K562 (cell line): ENCODE data around the gene C11orf86. TPM values are rescaled to one million over a fixed set of nuclear protein-coding genes. Genes with fewer than 3 reads are reported as not detected.

Source experiments
- ATAC-seq: fragments of 200-7000 bp; cut with Tn5 transposase; 3 replicates; pipeline ENCODE4 v1.9.1; 2020; ENCODE audit warnings: moderate library complexity
- BruUV-seq: library from RNA; stranded (reverse); fragments of 400-500 nt; replicated peaks from 2 replicates; lab custom pipeline; 2021; lab: Mats Ljungman, UMichigan
- CTCF ChIA-PET: fragments of 300-600 bp; formaldehyde crosslinking; extraction: SDS; loops from one replicate; lab custom pipeline; 2021; ENCODE audit warnings: low intra/inter-chr PET ratio; lab: Yijun Ruan, JAX
- POLR2A ChIA-PET: fragments of 300-600, 350-650 bp; sonication (Branson Sonifier 250); formaldehyde crosslinking; extraction: SDS; loops from one replicate; lab custom pipeline; 2021; ENCODE audit warnings: antibody characterized with exemption, inconsistent platforms; lab: Yijun Ruan, JAX
- DNase-seq, 4 experiments: peaks; one replicate each; pipeline versions ENCODE4 v3.0.0 to v3.0.0-alpha.2; 2011 to 2018; ENCODE audit warnings: low spot score in 3 of 4, mixed read lengths in 3 of 4; ENCODE audit errors: extremely low read depth in 1 of 4
- FAIRE-seq: peaks from 2 replicates; lab custom pipeline; 2011; peaks lifted over from hg19 to GRCh38; lab: Jason Lieb, UNC
- H2AFZ ChIP-seq: 2 replicates; pipeline ENCODE4 v1.6.0; 2011; ENCODE audit warnings: low read depth, low read length, control low read depth, inconsistent platforms
- H3K27ac ChIP-seq: fragments of 200-600 bp; 3 replicates; pipeline ENCODE4 v1.8.0; 2011; ENCODE audit warnings: low read depth, mild to moderate bottlenecking, control low read depth, inconsistent platforms, low read length, moderate library complexity, mixed read lengths; ENCODE audit errors: extremely low read depth
- H3K27me3 ChIP-seq, 2 experiments: fragments of 300-600 bp in 1 of 2; 2 replicates in 1 of 2; 3 replicates in 1 of 2; pipeline versions ENCODE4 v1.6.0 to v1.8.0; 2011; ENCODE audit warnings: inconsistent platforms in 2 of 2, low read length in 2 of 2, mild to moderate bottlenecking in 1 of 2, mixed read lengths in 1 of 2, moderate library complexity in 1 of 2; ENCODE audit not compliant: control insufficient read depth in 2 of 2, insufficient read depth in 2 of 2
- H3K36me3 ChIP-seq: fragments of 300-600 bp; 3 replicates; pipeline ENCODE4 v1.8.0; 2011; ENCODE audit warnings: mild to moderate bottlenecking, low read length, inconsistent platforms; ENCODE audit not compliant: control insufficient read depth, insufficient read depth
- H3K4me1 ChIP-seq, 2 experiments: fragments of 200-600 bp in 1 of 2; replicated peaks in 1 of 2; 2 replicates in 1 of 2; 3 replicates in 1 of 2; pipeline versions ENCODE4 v1.5.1 to v1.8.0; 2011; ENCODE audit warnings: inconsistent platforms in 2 of 2, low read length in 2 of 2, mild to moderate bottlenecking in 1 of 2, mixed read lengths in 1 of 2, moderate library complexity in 1 of 2; ENCODE audit not compliant: control insufficient read depth in 2 of 2, insufficient read depth in 2 of 2
- H3K4me2 ChIP-seq: 2 replicates; pipeline ENCODE4 v1.6.1; 2011; ENCODE audit warnings: low read length, control low read depth, inconsistent platforms, mixed read lengths; ENCODE audit not compliant: insufficient read depth
- H3K4me3 ChIP-seq: fragments of 200-600 bp; sonication (generic), shearing (Covaris generic); 2 replicates; pipeline ENCODE4 v1.5.1; 2016; ENCODE audit warnings: control low read depth, inconsistent platforms
- H3K79me2 ChIP-seq: fragments of 200-600 bp; 3 replicates; pipeline ENCODE4 v1.8.0; 2011; ENCODE audit warnings: low read length, inconsistent platforms; ENCODE audit not compliant: control insufficient read depth, insufficient read depth
- H3K9ac ChIP-seq, 2 experiments: 2 replicates each; pipeline versions ENCODE4 v1.6.0 to v1.6.1; 2011; ENCODE audit warnings: low read depth in 2 of 2, low read length in 2 of 2, control low read depth in 1 of 2, inconsistent platforms in 1 of 2, mild to moderate bottlenecking in 1 of 2, mixed read lengths in 1 of 2; ENCODE audit not compliant: insufficient read depth in 1 of 2
- H3K9me1 ChIP-seq: one replicate; pipeline ENCODE4 v1.6.0; 2011; ENCODE audit warnings: inconsistent platforms, mild to moderate bottlenecking, low read length, moderate library complexity; ENCODE audit not compliant: control insufficient read depth, insufficient read depth
- H3K9me3 ChIP-seq: replicated peaks from 2 replicates; pipeline ENCODE4 v1.5.1; 2011; ENCODE audit warnings: low read depth, low read length, inconsistent platforms; ENCODE audit not compliant: control insufficient read depth, insufficient read depth
- H4K20me1 ChIP-seq: replicated peaks from 2 replicates; pipeline ENCODE4 v1.6.1; 2011; ENCODE audit warnings: low read length, inconsistent platforms, mixed read lengths; ENCODE audit not compliant: control insufficient read depth, insufficient read depth
- ETV6 ChIP-seq, 3 experiments: fragments of 150-350 bp in 1 of 3; sonication (generic) in 1 of 3; formaldehyde crosslinking in 1 of 3; IDR thresholded peaks; 2 replicates each; pipeline versions ENCODE4 v1.6.1 to v1.8.0; 2014 to 2022; ENCODE audit warnings: borderline replicate concordance in 2 of 3, low read depth in 2 of 3, antibody characterized with exemption in 1 of 3, low read length in 1 of 3, mild to moderate bottlenecking in 1 of 3, missing genetic modification reagents in 1 of 3
- NR2C1 ChIP-seq, 2 experiments: fragments of 450-650 bp; IDR thresholded peaks; 2 replicates each; pipeline ENCODE4 v1.6.1; 2017; ENCODE audit warnings: mild to moderate bottlenecking in 2 of 2, antibody characterized with exemption in 1 of 2, inconsistent platforms in 1 of 2, missing compliant biosample characterization in 1 of 2, missing genetic modification characterization in 1 of 2
- SAFB ChIP-seq: fragments of 200-400 bp; formaldehyde crosslinking; IDR thresholded peaks from 2 replicates; pipeline ENCODE4 v1.6.1; 2017; ENCODE audit warnings: low read depth, low read length, borderline replicate concordance
- SMARCE1 ChIP-seq: fragments of 450-650 bp; IDR thresholded peaks from 2 replicates; pipeline ENCODE4 v1.7.1; 2016; ENCODE audit warnings: mild to moderate bottlenecking
- TEAD1 ChIP-seq, 2 experiments: fragments of 450-650 bp in 1 of 2; sonication (generic) in 1 of 2; formaldehyde crosslinking; IDR thresholded peaks; 2 replicates each; pipeline versions ENCODE4 v1.4.0 to v1.8.0; 2020 to 2022; ENCODE audit warnings: mild to moderate bottlenecking in 2 of 2, missing genetic modification reagents in 1 of 2
- ZBTB33 ChIP-seq: sonication (generic); formaldehyde crosslinking; IDR thresholded peaks from 2 replicates; pipeline ENCODE4 v1.8.1; 2023; ENCODE audit warnings: mild to moderate bottlenecking, missing genetic modification reagents
- ZBTB8A ChIP-seq: fragments of 450-650 bp; IDR thresholded peaks from 2 replicates; pipeline ENCODE4 v1.6.1; 2018; ENCODE audit warnings: mild to moderate bottlenecking, moderate library complexity; ENCODE audit not compliant: partially characterized antibody
- WGBS: fragments of 100-300 bp; shearing (Covaris generic); methylation state at CpG from one replicate; pipeline ENCODE4 v1.1.6; 2016; ENCODE audit warnings: low coverage, mixed read lengths; ENCODE audit not compliant: insufficient coverage; ENCODE audit errors: missing lambda C conversion rate; 5-methylcytosine and 5-hydroxymethylcytosine counted together
- in situ Hi-C: fragments of 300-500 bp; cut with MboI; formaldehyde crosslinking; loops from 4 replicates; pipeline ENCODE4 v1.15.0; 2018; ENCODE audit warnings: inconsistent platforms, mixed read lengths
- intact Hi-C: fragments of 100-400 bp; cut with micrococcal nuclease; formaldehyde crosslinking; loops from 2 replicates; pipeline ENCODE4 v1.14.2; 2022
- polyA plus RNA-seq, 8 experiments: library from polyadenylated mRNA; depleted of rRNA in 4 of 8; stranded (reverse) in 5 of 8; unstranded in 3 of 8; fragments of >200 nt; fragmentation: Nextera tagmentation in 2 of 8; fragmentation: Illumina TruSeq in 1 of 8; extraction: Ambion mirVana in 2 of 8; extraction: Trizol in 1 of 8; gene quantifications; 2 replicates each; pipeline versions ENCODE4 v1.2.1 to v1.2.3, GENCODE V29; 2011 to 2014; ENCODE audit warnings: inconsistent platforms in 1 of 8, missing spikeins in 1 of 8
- total RNA-seq, 7 experiments: library from RNA; depleted of rRNA in 6 of 7; stranded (reverse); fragments of >200 nt in 6 of 7; fragmentation: Illumina TruSeq in 2 of 7; extraction: Trizol in 2 of 7; gene quantifications; 2 replicates each; pipeline versions ENCODE4 v1.2.1 to v1.2.3, GENCODE V29; 2011 to 2021; ENCODE audit warnings: low replicate concordance in 1 of 7

Gene C11orf86
- total and polyA plus RNA-seq, 9 of the 15 experiments (the other 6 are each of a cell fraction or from before 2014, with no cell fraction given), result not detected

- no peaks in the 10 kb centered on the region for H3K79me2 ChIP-seq
- peaks cover 6 to 20% of the 10 kb centered on the region in 2 experiments; a peak in 3 of 5 replicates for H3K27me3 ChIP-seq
- H3K4me1 ChIP-seq, result peaks cover 0 to 23% of the 10 kb centered on the region in 2 experiments; a peak in 2 of 5 replicates
- FAIRE-seq, result no peak
- 71% methylated on average over 24 of the region's 118 CpGs for WGBS
- no peak for ATAC-seq
- BruUV-seq, result no TSS peak
- in situ Hi-C loops, result no loop called here
- TF ChIP-seq NR2C1 (IDR thresholded peaks at IDR 0.05) (no peak), NR2C1 (tag; IDR thresholded peaks at IDR 0.05) (no peak), ZBTB33 (CRISPR knock-in tag) (peak; percentile 41; the same call in 1 of the 2 replicates), ZBTB8A (no peak), SAFB (no peak), SMARCE1 (no peak), ETV6 (IDR thresholded peaks at IDR 0.05; ENCODE audit: borderline replicate concordance in 1 of 2, low read depth in 2 of 2, low read length in 1 of 2) (no peak), ETV6 (CRISPR knock-in tag; IDR thresholded peaks at IDR 0.05; ENCODE audit: borderline replicate concordance) (no peak), TEAD1 (CRISPR knock-in tag; IDR thresholded peaks at IDR 0.05) (no peak)
- no peaks in the 10 kb centered on the region for H4K20me1 ChIP-seq
- ChIA-PET POLR2A (interaction anchor here (0.6 to 1.1 kb wide), 2 partner anchors 10 to 13 kb away, joined by 3 read pairs; no protein-coding TSS in a partner anchor), CTCF (interaction anchor here (0.6 kb wide), 1 partner anchor 141 kb away, joined by 3 read pairs; no protein-coding TSS in a partner anchor)
- no peaks in the 10 kb centered on the region for H3K36me3 ChIP-seq
- H3K9me3 ChIP-seq, result no peaks in the 10 kb centered on the region
- H3K9me1 ChIP-seq, result no peaks in the 10 kb centered on the region
- H2AFZ ChIP-seq, result no peak within 1 kb of the TSS
- no peak within 1 kb of the TSS for H3K27ac ChIP-seq
- no peak for DNase-seq
- intact Hi-C loops, result no loop called here
- no peak within 1 kb of the TSS for H3K9ac ChIP-seq
- H3K4me2 ChIP-seq, result no peak within 1 kb of the TSS
- no peak within 1 kb of the TSS for H3K4me3 ChIP-seq
These were observed 48.2 kb downstream of the C11orf86 start, which contains the start of gene SYT12 for GRCh38 chr11:67022961-67023956. SYT12 (plus strand) TSS chr11:67023134; CDS start chr11:67030145, 7,011 bp downstream.
